NCI-H146 treated with DMSO at 0.1 percent for 48 hours (cell line): Measurements from ENCODE around the gene FASTKD2.

Experiments used
- DNase-seq: peaks from one replicate; lab custom pipeline; 2025; ENCODE audit not compliant: unreplicated experiment; lab: John Stamatoyannopoulos, UW

Gene FASTKD2

DNA sequence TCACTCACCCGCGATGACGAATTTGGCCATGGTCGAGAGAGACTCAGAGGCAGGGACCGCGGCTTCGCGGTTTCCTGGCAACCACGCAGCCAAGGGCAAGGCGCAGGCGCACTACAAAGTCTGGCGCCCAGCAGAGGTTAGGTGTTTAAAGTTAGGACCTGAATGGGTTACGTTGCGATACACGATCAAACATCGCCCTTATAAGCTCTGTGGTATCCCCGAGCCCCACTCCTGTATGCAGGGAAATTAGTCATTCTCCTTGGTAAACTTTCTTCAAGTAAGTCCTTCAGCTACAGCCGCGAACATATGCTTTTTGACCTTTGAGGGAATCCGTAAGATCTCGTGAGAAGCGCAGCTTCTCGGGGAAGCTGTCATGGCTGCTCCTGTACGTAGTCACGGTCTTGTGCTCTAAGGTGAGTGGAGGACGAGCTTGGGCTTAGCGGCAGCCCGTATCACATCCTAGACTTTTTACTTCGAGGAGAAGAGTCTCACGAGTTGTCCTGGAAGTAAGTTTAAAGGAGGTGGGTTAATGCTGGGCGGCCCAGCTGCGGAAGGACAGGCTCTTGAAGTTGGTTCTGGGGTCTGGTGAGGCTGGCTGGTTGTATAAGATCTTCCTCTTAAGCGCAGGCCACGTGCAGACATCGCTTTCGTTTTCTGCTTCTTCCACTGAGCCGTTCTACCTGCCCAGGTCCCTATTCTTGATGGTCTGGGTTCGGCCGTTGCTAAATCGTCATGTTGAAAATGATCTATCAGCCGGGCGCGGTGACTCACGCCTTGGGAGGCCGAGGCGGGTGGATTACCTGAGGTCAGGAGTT lies at the start of gene FASTKD2, which contains the start of gene MDH1B:
Gene FASTKD2, plus strand, starts transcription at position 365 of the 815 bp plus-strand sequence. CDS start 1,088 bp downstream, outside the sequence.
Gene MDH1B, minus strand, starts transcription at position 87 of the 815 bp plus-strand sequence. Its CDS starts 57 bp downstream, at position 30.
- peak; percentile 70 for DNase-seq

DNA sequence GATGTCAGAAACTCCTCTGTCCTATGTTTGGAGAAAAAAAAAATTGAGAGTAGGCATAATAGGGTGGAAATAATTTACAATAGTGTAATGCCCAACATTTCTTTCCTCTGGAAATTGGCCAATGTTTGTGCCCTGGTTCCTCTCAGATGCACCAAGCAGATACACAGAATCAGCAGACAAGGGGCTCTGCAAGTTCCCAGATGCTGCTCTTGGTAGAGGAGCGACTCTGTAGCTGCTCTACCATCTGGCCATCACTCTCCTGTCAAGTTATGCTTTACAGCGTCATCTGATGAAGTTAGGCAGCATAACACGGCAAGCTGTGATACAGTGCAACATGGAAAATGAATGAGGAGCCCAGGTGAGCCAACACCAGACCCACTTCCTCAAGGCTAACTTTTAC lies 48.8 kb upstream of the FASTKD2 start:
- DNase-seq, result no peak

DNA sequence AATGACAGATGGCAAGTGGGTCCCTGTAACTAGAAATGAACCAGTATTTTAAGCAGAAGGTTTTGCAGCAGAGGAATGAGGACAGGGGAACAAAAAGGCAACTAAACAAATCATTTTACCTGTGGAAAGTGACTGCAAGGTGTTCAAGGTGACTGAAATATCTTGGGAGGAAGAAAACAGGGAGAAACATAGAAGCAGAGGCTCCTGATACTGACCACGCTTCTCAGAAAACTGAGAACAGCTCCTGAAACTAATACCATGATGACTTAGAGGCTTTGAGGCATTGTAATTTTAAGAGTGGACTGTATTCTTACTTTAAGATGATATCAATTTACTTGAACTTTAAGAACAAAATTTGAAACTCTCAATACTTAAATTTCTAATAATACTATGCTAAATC lies 47.1 kb upstream of the FASTKD2 start, which contains the start of gene DYTN:
Gene DYTN, minus strand, starts transcription at position 101 of the 400 bp plus-strand sequence. CDS start 117 bp downstream, outside the sequence.
- no peak for DNase-seq

DNA sequence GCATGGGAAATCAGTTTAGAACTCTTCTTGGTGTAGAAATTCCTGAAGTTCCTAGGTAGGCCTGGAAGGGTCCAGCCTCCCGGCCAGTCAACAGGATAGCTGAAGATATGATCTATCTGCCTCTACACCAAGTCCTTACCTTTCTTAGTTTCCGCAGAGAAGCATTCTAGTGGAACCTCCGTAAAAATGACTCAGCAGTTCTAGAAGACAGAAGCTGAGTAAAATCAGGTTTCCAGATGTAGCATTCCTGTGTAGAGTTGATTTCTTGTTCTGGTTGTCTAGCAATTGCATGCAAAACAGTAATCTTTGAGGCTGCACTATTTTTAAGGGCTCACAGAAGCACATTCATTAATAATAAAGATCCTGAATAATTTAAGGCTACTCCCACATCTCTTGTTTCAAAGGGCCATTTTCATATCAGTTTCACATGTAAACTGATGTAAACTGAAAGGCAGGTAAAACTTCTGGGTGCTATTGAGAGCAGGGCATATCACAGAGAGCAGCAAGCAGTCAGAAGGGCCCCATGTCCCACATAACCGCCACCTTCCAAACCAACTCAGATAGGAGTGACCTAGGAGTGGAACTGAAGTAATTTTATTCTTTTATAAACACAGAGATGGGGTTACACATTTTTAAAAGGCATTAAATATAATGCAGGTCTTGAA lies 44.0 kb upstream of the FASTKD2 start:
- no peak for DNase-seq

DNA sequence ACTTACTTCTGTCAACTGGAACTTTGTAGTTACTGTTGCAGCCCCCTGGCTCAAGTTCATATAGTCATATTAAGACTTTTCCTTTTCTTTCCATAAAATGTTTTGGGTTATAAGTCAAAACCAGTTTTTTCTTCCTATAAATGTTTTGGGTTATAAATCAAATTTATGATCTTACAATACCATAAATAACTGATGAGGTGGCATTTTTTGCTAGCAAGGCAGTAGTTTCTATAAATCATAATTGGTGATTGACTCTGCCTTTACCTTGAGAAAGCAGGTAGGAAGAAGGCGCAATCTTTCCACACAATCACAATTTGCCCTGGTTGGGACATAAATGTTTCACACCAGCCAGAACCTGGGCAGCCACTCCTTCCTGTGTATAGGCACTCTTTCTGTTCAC lies 42.1 kb upstream of the FASTKD2 start:
- no peak for DNase-seq

DNA sequence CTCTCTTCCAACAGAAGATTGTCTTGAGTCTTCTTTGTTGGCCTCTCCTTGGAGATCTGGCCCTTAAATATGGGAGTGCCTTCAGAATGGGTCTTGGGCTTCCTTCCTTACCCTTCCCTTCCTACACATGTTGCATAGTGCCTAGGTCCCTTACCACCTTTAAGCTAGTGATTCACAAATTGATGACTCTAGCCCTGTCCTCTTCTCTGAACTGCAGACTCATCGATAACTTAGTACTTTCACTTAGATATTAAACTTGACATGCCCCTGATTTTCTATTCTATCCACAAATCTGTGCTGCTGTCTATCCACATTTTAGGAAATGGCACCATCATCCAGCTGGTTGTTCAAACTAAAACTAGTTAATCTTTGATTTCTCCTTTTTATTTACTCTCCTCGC lies 38.1 kb upstream of the FASTKD2 start:
- no peak for DNase-seq

DNA sequence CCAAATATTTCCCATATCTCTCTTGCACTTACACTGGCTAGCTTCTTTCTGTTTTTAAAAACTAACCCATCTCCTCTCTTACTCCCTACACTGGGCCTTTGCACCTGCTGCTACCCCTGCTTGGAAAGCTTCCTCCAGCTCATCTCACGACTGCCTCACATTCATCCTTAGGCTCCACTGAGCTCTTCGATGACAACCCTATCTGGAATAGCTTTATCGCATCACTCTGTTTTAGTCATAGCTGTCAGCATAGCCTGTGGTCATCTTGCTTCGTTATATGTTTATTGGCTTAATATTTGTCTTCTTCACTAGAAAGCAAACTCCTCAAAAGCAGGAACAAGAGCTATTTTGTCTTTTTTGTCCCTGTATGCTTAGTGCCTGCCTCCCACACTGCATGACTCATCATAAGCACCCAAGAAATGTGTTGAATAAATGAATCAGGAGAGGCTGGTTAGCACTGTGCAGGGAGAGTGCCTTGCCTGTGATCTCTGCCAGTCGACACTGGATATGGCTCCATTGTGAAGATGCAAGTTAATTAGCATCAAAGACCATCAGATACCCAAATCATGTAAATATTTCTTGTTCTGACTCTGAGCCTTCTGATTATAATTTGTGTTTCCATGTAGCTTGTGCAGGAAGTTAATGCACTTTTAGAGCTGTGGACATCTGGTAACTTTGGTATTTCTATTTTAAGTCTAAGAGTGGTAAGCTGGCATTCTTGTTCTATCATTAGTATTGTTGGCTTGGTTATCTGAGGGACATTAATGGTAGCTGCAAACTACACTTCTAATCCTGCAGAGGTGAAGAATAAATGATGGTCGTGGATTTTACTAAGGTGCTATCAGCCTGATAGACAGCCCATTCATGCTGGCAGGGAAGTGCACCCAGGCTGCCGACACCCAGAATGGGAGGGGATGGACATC lies 36.9 kb upstream of the FASTKD2 start:
- no peak for DNase-seq

DNA sequence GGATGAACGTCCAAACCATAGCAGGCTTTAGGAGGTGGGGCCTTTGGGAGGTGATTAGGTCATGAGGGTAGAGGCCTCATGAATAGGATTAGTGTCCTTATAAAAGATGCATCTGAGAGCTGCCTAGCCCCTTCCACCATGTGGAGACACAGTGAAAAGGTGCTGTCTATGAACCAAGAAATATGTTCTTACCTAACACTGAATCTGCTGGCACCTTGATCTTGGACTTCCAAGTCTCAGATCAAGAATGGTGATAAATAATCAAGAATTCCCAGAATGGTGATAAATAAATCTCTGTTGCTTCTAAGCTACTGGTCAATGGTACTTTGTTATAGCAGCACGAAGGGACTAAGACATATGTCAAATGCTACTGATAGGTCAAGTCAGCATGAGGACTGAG lies 32.1 kb upstream of the FASTKD2 start:
- DNase-seq, result no peak

DNA sequence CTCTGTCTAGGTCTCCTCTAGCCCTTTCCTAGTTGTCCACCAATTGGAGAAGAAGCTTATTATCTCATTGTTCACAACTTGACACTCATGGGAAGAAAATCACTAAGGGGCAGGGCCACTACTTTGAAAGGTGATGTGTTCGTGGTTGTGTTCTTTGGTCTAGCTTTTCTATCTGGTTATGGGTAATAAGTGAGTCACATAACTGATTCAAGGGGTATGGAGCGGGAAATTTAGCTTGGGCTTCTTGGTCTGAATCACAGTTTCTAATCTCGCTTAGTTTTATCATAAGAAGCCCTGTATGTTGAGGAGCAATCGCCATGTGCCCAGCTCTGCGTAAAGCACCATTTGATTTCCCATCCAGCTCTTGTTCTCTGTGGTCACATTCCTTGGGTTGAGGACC lies 28.5 kb upstream of the FASTKD2 start:
- DNase-seq, result no peak

DNA sequence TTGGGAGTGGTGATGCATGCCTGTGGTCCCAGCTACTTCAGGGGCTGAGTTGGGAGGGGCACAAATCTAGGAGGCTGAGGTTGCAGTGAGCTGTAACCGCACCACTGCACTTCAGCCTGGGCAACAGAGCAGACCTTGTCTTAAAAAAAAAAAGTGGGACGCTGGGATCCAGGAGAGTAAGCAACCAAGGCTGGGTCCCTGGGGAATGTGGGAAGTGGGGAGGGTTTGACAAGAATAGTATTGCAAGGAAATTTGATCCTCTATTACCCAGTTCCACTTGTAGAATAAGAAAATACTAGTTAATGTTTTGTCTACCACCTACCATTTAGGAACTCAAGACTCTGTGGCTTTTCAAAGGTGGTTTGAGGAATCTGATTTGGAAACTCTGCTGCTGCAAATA lies 26.1 kb upstream of the FASTKD2 start:
- no peak for DNase-seq

DNA sequence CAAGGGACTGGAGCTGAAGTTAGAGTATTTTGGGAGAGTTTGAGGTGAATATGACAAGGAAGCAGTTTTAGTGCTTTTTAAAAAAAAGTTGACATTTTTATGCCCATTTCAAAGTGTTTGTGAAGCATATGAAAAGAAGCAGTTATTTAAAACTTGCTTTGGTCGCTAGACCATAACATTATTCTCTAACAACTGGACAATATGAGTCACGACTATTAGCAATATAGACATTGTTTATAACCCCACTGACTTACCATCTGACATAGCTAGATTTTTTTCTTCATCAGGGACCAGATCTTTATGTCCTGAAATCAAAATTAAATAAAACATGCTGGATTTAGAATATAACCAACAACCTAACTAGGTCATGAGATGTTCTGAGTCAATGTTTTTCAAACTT lies 24.6 kb upstream of the FASTKD2 start:
- DNase-seq, result no peak

DNA sequence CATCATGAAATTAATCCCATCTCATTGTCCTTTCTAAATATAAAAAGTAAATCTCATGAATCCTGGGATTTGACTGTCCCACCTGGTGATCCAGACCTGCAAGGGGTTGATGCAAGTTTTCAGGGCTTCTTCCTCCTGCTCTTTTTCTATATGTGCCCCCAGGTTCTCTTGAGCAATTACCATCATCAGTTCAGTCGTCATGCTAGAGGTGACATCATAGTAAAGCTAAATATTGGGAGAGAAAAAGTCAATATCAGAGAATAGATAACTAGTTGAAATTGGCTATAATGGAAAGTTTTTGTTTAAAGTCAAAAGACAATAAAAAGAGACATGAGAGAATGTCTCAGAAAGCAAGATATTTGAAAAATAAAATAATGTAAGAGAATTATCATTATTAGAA lies 8.6 kb upstream of the FASTKD2 start:
- no peak for DNase-seq

DNA sequence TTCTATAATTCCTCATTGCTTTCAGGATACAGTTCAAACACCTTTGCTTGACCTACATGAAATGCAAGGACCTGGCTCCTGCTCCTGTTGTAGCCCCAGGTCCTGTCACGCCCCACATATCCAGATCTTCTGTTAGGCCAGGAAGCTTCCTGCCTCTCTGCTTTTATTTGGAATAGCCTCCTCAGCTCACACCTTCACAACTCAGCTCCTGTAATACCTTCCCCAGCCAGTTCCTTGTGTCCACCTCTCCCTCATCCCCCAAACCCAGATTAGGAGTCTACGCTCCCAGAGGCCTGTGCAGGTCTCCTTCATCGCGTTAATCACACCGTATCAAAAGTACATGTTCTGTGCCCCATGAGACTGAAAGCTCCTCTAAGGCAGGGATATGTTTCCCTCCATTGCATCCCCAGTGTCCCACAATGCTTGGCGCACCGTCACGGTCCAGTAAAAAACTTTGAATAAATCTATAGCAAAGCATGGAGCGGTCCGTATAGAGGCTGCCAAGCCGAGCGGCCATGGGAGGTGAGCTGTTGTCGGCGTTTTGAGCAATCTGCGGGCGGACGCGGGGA lies 649 bp upstream of the FASTKD2 start:
- no peak for DNase-seq

DNA sequence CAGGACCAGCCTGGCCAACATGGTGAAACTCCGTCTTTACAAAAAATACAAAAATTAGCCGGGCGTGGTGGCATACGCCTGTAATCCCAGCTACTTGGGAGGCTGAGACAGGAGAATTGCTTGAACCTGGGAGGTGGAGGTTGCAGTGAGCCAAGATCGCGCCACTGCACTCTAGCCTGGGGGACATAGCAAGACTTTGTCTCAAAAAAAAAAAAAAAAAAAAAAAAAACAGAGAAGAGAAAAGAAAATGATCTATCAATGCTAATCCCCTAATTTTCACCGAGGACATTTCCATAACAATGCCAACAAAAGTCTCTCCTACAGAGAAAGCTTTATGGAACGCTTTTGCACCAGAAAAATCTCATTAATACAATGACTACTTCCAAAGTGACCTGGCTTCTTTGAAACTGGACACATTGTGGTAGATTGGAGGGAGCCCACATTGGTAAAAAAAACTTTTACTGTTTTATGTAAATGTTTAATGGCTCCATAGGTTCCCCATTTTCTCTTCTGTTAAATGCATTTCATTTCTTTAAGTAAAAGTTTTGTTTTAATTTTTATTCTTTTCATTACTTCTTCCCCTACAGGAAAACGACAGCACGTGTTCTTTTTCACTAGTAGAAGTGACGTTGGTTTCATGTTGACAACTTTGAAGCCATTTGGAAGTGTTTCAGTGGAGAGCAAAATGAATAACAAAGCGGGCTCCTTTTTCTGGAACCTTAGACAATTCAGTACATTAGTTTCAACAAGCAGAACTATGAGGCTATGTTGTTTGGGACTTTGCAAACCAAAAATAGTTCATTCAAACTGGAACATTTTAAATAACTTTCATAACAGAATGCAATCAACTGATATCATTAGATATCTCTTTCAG lies 888 bp downstream of the FASTKD2 start:
- no peak for DNase-seq

DNA sequence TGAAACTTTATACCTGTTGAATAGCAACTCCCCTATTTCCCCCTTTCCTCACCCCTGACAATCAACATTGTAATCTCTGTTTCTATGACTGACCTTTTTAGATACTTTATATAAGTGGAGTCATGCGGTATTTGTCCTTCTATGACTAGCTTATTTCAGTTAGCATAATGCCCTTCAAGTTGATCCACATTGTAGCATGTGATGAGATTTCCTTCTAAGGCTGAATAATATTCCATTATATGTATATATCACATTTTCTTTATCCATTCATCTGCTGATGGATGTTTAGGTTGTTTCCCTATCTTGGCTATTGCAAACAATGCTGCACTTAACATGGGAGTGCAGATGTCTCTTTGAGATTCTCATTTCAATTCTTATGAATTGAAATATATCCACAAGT lies 9.5 kb downstream of the FASTKD2 start:
- DNase-seq, result no peak

DNA sequence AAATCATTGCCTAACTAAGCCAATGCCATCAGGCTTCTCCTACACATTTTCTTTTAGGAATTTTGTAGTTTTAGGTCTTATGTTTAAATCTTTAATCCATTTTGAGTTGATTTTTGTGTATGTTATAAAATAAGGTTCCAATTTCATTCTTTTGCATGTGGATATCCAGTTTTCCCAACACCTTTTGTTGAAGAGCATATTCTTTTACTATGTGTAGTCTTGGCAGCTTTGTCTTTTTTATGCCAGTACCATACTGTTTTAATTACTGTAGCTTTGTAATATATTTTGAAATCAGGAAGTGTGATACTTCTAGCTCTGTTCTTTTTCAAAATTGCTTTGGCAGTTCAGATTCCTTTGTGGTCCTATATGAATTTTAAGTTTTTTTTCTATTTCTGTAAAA lies 11.0 kb downstream of the FASTKD2 start:
- no peak for DNase-seq

DNA sequence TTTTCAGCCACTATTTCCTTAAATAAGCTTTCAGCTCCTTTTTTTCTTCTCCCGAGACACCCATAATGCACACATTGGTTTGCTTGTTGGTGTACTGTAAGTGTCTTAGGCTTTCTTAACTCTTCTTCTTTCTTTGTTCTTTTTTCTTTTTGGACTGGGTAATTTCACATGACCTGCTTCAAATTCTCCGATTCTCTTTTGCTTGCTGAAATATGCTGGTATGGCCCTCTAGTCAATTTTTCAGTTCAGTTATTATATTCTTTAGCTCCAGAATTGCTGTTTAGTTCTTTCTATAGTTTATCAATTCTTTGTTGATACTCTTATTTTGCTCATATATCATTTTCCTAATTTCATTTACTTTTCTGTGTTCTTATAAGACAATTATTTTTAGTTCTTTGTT lies 15.3 kb downstream of the FASTKD2 start:
- DNase-seq, result no peak

DNA sequence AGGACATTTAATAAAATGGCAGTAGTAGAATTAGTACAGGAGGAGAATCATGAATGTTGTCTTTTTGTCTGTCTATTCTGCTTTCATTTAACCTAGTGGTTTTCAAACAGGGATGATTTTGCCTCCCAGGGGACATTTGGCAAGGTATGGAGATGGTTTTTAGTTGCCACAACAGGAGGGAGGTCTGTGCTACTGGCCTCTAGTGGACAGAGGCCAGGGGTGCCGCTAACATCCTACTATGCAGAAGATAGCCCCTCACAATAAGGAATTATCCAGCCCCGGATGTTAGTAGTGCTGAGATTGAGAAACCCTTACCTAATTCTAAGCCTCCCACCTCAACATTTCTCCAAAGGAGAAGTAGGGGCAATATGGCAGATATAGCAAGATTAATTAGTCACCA lies 18.3 kb downstream of the FASTKD2 start:
- DNase-seq, result no peak

DNA sequence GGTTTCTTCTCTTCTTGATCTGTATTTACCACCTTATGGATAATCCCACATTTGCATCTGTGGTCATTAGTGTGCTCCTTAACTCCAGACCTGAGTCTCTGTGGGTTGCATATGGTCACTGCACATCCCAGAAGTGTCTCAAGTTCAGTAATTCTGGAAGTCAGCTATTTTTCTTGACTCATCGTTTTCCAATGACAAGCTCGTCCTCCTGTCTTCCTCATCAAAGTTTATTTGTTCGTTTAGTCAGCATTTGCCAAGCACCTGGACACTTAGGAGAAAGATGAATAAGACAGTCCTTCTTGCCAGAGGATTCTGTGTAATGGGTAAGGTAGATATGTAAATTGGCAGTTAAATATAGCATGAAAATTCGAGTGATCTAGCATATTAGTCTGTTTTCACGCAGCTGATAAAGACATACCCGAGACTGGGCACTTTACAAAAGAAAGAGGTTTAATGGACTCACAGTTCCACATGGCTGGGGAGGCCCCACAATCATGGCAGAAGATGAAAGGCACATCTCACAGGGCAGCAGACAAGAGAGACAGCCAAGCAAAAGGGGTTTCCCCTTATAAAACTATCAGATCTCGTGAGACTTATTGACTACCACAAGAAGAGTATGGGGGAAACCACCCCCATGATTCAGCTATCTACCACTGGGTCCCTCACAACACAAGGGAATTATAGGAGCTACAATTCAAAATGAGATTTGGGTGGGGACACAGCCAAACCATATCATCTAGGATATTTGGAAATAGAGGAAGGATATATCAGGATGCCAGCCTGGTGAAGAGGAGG lies 19.4 kb downstream of the FASTKD2 start:
- DNase-seq, result no peak
